GM19468 (cell line): ENCODE results near the gene BBS12.

ENCODE experiments used
- ATAC-seq: cut with Tn5 transposase; IDR thresholded peaks from one replicate; pipeline ENCODE4 v1.9.1; 2021; ENCODE audit warnings: mild to moderate bottlenecking, moderate library complexity, moderate number of reproducible peaks; ENCODE audit not compliant: unreplicated experiment; ENCODE audit errors: extremely low read depth

BBS12 gene

DNA sequence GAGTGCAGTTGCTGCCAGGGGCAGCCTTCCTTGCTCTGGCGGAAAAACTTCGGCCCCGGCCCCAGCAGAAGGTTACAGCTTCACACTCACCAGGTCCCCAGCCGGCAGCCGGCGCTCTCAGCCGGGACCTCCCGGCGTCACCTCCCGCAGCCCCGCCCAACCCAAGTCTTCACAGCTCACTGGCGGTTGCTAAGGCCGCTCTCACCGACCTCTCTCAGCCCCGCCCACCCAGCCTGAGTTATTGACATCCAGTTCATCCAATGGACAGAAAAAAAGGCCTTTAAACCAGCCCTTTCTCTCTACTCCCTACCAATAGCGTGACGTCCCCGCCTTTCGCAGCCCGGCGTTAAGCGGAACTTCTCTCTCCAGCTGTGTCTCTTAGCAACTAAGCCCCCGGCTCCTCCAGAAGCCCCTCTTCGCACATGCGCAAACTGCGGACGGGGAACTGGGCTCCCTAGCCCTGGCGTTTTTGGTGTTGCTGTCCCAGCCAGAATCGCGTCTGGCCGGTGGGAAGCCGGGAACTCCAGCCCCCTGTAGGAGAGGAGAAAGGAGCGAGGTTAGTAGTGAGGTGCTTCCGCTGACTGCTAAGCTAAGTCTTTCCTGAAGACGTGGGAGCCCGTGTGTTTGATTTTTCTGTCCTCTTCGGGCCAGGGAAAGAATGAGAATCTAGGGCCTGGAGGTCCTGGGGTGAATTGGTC lies at the start of gene BBS12:
TSS of gene BBS12 (plus strand) at position 376 of the 698 bp plus-strand sequence. CDS start 9,189 bp downstream, outside the sequence.
- peak; percentile 100 for ATAC-seq

DNA sequence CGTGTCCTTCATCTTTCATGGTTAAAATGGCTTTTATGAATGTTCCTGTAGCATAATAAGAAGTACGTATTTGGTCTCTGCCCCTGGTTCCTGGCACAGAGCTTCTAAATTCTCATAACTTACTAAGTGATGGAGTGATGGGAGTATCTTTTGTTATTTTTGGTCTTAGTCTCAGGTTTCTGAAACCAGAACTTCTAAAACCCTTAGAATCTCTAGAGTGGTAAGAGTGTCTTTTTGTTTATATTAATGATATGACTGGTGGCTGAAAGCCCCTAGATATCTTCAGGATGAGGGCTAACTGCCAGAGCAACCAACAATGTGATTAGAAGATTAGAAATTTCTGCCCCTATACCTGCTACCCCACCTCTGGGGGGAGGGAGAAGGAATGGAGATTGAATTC lies 45.8 kb upstream of the BBS12 start:
- no peak for ATAC-seq

DNA sequence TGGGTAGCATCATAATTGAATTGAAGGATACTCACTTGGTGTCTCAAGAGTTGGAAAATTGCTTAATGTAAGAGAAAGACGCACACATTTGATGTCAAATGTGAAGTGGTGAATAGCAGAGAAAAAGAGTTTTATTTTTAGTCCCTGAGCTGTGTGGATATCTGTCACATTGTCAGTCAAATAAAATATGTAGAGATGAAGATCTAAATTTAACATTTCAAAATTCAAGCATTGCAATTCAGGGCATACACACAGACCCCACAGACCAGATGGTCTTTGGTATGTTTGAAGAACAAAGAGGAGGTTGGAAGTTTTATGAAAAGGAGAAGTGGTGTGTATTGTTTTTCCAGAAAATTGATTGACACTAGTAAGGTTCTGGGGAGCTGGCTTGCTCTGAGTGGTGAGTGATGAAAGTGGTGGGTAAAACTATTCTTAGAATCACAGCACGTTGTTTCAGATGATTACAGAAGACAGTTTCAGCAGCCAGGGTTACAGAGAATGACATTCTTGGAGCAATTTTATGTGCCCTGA lies 44.9 kb upstream of the BBS12 start:
- ATAC-seq, result no peak

DNA sequence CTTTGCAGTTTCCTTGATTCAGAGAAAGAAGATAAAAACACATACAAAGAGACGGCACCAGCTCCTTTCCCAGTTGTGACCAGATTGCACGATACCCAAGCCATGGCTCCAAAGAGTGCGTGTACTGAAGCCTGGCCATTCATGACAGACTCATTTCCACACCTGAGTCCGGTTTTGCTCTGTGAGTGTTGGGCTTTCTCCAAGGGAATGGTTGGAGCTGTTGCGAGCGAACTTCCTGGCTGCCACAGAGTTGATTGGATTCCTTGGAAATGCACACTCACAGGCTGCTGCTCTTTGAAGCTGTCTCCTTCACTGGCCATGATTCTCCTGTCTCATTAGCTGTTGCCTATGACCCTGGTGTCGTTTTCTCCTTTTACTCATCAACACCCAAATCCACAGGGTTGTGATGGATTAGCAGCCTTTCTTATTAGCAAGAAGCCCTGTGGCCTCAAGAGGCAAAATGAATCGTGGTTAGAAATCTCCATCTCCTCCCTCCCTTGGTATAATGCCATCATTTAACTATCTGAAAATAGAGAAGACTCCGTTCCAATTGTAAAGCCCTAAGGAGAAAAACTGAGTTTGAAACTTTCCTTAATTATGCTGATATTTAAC lies 43.9 kb upstream of the BBS12 start:
- no peak for ATAC-seq

DNA sequence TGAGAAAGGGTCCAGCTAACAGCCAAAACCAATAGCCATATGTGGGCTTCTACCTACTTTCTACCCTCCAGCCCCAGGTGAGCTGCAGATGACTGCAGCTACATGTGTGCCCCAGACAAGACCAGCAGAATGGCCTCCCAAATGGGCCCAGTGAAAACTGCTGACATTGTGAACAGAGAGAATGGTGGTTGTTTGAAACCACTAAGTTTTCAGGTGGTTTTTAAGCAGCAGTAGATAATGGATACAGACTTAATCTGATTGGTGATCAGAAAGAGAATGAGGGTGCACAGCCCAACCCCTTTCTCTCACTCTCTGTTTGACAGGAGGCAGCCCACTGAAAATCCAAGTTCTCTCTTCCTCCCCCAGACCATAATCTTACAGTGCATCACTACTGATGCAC lies 42.5 kb upstream of the BBS12 start:
- peak; percentile 96 for ATAC-seq

DNA sequence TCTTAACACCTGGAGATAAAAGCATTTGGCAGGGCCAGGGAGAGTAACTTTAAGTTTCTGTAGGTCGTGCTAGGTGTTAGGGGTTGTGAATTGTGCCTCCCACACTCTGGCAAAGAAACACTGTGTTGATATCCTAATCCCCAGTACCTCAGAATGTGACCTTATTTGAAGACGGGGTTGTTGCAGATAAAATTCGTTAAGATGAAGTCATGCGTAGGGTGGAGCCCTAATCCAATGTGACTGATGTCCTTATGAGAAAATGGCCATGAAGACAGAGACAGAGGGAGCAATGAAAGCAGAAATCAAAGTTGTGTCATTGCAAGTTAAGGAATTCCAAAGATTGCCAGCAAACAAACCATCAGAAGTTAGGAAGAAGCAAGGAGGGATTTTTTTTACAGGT lies 40.5 kb upstream of the BBS12 start:
- no peak for ATAC-seq

DNA sequence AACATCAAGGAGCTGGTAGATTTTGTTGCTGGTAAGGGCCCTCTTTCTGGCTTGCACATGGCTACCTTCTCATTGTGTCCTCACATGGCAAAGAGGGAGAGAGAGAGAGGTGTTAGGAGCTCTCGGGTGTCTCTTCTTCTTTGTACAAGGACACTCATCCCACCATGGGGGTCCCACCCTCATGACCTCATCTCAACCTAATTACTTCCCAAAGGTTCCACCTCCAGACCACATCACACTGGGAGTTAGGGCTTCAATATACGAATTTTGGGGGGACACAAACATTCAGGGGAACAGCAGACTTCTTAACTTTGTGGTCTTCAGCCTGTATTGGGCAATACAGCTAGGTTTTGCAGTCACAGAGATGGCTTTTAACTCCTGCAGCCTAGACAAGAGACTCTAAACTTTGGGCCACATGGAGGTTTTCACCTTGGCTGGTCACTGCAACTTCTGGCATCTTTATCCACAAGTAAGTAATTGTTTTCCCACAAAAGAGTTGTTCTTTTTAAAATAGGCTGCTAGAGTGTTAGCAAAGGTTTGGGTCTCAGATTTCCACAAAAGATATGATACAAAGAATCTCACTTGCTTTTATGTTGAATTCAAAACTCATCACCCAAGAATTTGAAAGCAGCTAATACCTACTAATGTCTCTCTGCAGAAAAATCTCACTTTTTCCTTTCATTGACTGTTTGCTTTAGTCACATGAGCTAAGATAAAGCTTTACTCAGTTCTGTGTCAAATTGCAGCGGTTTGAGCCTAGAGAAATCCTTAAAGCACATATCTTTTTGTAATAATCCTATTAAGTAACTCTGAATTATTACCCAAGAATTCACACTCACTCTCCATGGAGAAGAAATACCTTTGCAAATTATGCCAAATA lies 39.6 kb upstream of the BBS12 start:
- no peak for ATAC-seq

DNA sequence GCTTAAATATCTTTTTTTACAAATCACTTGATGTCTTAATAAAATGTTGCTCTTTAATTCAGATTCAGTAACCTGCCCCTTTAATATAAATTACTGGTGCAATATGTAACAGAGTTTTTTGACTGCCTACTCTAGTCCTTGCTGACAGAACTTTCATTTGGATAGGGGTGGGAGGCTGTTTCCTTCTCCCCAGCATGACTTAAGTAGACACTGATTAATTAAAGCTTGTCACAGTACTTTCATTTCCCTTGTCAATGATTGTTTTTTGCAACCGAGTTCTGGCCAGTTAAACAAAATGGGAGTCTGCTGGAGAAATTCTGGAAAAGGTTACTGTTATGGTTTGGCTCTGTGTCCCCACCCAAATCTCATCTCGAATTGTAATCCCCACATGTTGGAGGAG lies 37.3 kb upstream of the BBS12 start:
- ATAC-seq, result no peak

DNA sequence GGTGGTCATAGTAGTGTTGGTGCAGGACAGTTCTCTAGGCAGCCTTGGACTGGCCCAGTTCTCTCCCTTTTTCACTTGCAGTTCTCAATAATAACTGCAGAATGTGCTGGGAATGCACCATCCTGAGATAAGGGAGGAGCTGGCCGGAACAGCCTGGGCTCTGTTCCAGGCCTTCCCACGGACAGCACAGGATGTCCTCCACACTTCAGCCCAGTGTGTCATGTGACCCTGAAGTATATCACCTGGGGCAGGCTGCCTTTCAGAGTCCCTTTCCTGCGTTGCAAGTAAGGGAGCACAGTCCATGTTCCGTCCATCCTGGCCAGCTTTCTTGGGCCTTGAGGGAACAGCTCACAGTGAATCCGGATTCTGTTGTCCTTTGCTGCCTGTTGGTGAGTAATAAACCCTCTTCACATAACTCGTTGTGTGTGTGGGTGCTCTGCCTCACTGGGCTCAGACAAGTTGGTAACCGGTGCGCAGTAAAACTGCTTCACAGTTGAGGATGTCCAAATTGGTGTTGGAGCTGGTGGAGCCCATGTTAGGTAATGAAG lies 32.3 kb upstream of the BBS12 start:
- no peak for ATAC-seq

DNA sequence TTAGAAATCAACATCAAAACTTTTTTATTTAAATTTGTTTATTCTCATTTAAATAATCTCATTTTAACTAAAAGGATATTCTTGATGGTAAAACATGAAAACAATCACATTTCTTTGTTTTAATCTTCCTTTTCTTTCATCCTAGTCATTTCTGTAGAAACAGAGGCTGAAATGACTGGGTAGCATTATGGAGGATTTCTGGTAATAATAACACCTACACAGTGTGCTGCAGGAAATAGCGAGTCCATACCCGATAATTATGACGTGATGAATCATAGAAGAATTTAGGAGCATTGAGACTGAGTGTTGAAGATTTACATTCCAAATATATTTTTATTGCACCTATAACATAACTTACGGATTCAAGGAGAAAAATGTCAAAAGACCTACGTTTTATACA lies 31.4 kb upstream of the BBS12 start:
- no peak for ATAC-seq

DNA sequence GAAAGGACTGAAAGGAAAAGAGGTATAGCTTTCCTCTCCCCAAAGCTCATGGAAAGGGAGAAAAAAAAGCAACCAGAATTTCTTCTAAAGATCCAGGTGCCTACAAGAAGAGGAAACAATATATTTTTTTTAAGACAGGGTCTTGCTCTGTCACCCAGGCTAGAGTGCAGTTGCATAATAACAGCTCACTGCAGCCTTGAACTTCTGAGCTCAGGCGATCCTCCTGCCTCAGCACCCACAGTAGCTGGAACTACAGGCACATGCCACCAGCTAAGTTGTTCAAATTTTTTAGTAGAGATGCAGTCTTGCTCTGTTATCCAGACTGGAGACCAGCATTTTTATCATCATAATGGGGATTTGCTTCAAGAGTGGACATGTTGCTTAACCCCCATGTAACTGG lies 30.5 kb upstream of the BBS12 start:
- ATAC-seq, result no peak

DNA sequence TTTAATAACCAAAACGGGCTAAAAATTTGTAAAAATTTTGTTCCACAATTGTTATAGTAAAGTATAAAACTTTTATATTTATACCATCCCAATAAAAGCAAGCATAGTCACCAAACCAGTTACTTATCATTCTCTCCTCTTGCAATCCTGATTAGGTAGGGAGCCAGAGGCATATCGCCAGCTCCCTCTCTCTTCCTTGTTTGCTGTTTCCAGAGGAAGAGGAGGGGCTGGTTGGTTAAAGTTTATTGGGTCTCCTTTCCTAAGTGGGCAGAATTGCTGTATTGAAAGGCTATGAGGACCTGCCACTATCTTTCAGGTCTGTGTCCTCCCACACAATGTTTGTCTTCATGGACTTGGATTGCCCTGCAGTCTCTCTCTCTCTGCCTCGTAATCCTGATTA lies 29.6 kb upstream of the BBS12 start:
- ATAC-seq, result no peak

DNA sequence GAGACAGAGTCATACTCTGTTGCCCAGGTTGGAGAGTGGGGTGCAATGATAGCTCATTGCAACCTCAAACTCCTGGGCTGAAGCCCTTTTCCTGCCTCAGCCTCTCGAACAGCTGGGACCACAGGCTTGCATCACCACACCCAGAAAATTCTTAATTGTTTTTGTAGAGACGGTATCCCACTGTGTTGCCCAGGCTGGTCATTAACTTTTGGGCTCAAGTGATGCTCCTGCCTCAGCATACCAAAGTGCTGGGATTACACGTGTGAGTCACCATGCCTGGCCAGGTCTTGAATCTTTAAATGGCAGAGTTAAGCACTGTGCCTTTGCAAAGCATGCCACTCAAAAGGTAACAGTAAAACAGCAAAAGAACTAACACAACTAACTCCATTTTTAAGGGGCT lies 28.6 kb upstream of the BBS12 start:
- ATAC-seq, result no peak

DNA sequence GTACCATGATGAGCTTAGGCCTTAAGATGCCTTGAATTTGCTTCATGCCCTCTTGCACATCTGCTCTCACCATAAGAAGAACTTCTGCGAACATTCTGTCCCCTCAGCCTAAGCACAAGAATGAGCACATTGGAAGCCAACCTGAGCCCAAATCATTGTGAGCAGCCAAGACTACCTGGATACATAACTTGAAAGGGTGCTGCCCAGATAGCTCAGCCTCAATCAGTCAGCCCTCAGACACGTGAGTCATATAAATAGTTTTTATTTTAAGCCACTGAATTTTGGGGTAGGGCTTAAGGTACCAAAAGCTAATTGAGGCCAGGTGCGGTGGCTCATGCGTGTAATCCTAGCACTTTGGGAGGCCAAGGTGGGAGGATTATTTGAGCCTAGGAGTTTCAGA lies 27.5 kb upstream of the BBS12 start:
- no peak for ATAC-seq

DNA sequence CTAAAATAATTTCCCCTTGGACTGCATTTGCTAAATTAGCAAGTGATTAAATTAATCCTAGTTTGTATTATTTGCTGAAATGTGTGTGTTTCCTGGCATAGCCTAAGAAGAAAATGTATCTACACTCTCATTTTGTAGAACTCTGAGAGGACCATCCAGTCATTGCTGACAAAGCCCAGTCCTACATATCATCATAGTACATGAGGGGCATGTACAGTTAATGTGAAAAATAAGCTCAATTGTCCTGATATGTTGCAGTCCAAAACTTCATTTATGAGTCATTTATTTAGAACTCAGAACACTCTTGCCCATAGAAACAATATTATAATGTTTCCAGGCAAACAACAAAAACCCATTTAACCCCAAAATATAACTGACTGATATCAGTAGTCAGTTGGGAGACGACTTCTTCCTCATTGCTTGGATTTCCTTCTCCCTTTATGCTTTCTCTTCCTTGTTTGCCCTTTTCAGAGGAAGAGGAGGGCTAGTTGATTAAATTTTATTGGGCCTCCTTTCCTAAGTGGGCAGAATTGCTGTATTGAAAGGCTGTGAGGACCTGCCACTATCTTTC lies 26.9 kb upstream of the BBS12 start:
- no peak for ATAC-seq

DNA sequence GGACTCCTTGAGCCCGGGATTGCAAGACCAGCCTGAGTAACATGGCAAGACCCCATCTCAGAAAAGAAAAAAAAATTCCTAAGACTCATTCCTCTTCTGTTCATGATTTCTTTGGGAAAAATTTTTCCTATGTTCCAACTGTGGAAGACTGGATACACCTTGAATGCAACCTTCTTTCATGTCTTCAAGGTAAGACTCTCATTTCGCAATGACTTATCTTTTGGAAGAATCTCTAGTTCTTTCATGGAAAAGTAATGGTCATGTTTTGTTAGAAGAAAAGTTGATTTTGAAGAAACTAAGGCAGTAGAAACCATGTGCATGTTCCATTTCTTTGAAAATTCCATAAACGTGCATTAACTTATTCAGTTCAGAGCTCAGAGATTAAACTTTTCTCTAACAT lies 26.0 kb upstream of the BBS12 start:
- ATAC-seq, result no peak

DNA sequence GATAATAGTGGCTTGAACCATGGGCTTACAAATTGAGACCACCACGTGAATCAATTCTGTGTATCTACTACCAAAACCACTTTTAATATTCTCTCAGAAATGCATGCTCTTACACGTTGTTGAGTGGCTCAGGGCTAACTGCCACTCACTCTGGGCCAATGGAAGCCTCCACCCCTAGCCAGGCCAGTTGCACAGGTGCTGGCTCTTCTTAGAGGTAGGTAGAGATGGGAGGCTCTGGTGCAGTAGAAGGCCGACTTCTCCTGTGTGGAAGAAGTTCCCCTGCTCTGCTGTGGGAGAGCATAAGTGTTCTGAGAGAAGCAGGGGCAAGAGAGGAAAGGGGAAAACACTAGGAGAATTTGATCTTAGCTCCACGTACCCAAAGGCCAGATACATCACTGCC lies 25.0 kb upstream of the BBS12 start:
- no peak for ATAC-seq

DNA sequence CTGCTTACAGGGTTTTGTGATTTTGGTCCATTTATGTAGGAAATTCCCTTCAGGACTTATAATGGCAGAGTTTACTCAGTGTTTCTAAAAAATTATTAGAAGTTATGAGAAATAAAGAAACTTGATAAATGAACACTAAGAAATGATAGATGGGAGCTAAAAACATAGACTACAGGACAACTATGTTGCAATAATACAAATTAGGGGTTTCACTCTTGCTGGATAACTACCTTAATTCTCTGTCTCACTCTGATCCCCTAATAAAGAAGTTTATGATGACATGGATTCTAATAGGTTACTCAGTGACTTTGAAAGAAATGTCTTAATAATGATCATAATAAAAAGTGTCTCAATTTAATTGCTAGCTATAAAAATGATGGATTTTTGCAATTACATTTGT lies 23.3 kb upstream of the BBS12 start:
- no peak for ATAC-seq

DNA sequence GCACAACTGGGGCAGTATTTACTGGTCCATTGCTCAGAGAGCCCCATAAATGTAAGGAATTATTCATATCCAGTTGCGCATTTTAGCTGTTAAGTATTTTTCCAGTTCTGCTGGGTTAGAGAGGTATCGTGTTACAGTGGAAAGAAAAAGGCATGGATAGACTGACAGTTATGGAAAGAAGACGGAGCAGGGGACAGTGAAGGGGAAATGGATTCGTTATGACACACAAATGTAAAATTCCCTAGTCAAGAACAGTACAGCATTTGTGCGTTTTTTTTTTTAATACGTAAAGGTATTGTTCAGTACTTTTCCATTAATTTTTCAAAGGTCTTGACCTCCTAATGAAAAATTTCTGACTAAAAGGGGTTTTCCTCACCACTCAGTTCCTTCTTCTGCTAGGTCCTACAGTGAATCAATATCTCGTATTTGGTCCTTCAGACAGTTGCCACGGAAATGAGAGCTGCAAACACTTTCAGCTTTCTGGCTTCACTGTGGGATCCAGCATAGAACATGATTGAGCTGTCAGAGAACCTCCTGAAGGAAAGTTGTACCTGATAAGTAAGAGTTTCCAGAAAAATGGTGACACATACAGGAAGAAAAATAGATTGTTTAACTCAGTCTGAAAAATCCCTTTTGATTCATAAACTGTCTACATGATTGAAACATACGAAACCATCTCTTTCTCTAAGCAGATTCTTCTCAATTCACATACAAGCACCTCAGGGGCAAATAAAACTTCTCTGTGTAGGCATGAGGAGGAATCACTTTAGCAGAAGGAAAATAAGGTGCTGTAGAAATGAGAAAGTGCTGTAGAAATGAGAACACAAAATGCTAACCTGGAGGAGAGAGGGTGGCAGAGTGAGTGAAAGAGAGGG lies 21.8 kb upstream of the BBS12 start:
- no peak for ATAC-seq
